Stimulated activated CD4-positive, alpha-beta T cell treated with anti-CD3 and anti-CD28 coated beads, TNF-alpha, amount 100 ng/mL, for 24 hours (primary cell): ENCODE results near the gene CHD5.

ENCODE experiments used
- DNase-seq, 3 experiments: peaks; one replicate each; pipeline ENCODE4 v3.0.0-alpha.2; 2020; ENCODE audit warnings: low read depth in 3 of 3

CHD5 gene

GRCh38 chr1:6202256-6202655 lies 22.1 kb upstream of the CHD5 start:
- no peak for DNase-seq

- no peak for DNase-seq
These were observed 20.2 kb upstream of the CHD5 start for GRCh38 chr1:6200188-6200809.

DNA sequence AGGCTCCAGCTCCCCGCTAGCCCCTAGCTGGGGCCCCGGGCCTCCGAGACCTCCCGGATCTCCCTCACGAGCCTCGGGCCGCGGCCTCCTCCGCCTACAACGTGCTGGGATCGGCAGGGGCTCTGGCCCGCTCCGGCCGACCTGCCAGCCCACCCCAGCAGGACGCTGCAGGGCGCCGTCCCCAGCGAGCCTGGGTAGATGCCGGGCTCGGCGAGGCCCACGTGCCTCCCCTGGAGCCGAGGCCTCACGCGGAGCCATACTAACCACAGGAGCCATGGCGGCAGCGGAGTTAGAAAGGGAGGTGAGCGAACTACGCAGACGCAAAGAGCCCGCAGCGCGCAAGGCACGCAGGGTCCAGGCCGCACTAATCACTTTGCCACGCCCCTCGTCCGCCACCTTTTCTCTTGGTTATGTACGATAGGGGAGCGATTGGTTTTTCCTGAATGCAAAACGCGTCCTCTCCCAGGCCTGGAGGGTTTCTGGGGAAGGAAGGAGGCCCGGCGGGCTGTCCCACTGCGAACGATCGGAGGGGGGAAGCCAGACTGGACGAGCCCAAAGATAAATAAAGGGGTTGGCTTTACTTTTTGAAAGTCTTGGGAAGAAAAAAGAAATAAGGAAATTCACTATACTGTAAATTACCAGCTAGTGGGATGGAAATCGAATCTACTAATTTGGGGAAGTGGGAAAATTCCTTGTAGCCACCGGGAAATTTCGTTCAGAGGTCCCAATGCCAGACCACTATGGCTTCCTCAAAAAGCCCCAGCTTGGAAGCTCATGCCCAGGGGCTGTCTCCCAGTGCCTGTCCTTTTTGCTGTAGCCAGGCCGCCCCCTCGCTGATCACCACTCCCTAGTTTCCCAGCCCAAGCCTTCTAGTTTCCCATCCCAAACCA lies 19.4 kb upstream of the CHD5 start, which contains the start of gene RPL22:
Gene RPL22, minus strand, starts transcription at position 298 of the 890 bp plus-strand sequence. Its CDS starts 22 bp downstream, at position 276.
- DNase-seq, result peak; percentile 96 to 98 (median 97)

GRCh38 chr1:6198646-6199297 lies 18.7 kb upstream of the CHD5 start:
- no peak for DNase-seq

- DNase-seq, result no peak
These were observed 17.8 kb upstream of the CHD5 start for GRCh38 chr1:6197746-6198427.

DNA sequence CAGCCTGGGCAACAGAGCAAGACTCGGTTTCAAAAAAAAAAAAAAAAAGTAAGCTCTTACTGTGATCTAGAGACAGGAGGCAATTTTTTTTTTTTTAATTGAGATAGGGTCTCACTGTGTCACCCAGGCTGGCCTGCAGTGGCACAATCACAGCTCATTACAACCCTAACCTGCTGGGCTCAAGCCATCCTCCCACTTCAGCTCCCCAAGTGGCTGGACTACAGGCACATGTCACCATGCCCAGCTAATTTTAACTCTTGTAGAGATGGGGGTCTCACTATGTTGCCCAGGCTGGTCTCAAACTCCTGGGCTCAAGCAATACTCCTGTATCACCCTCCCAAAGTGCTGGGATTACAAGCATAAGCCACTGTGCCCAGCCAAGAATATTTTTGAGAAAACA lies 11.8 kb upstream of the CHD5 start:
- DNase-seq, result no peak

DNA sequence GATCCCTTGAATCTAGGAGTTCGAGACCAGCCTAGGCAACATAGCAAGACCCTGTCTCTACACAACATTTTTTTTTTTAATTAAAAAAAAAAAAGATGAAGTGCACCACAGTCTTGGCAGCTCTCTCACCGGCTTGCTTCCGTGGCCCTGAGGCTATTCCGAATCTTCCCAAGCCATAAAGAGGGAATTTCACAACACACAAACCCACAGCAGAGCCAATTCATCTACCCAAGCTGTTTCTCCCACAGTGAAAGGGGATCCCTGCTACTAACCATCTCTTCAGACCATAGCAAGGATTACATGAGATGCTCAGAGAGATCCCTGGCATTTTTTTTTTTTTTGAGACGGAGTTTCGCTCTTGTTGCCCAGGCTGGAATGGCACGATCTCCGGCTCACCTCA lies 8.3 kb upstream of the CHD5 start:
- no peak for DNase-seq

DNA sequence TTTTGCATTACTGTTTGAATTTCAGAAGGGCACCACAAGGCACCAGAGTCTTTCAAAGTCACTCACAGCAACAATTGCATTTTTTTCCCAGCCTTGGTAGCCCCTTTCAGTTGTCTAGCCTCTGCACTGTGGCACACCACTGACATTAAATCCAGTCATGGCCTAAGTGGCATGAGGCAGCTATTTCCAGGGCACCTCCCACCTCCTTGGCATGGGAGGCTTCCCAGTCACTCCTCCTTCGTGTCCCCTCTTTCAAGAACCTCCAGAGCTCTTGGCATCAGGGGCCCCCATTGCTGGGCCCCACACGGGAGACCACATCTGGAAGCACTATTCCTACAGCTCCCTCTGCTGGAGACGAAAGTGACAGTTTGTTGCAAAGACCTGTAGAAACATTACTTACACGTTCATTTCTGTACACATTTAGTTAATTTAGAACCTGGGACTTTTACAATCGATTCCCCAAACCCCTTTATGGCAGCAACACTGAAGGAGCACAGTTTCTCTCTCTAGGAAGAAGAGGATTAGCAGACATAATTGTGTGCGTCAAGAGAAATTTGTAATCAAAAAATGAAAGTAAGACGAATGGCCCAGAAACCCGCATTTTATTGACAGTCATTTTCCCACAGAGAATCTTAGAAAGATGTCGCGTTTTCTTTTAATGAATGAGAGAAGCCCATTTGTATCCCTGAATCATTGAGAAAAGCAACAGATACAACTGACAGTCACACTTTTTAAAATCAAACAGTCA lies 5.7 kb upstream of the CHD5 start:
- DNase-seq, result no peak

DNA sequence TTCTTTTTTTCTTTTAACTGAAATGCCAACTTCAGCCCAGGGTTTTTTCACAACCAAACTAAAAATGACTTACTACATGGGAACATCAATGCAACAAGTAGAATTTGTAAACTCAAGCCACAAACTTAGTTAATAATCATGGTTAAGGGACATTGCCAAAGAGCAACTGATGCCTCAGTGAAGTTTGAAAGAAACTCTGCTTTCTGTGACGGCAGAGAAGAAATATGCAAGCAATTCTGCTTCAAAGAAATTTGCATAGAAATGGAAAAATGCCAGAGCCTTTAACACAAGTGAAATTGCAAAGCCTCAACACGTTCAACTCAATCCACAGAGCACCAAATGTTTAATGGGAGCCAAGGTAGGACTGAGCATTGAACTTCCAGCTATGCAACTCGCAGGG lies 5.0 kb upstream of the CHD5 start:
- no peak for DNase-seq

- no peak for DNase-seq
These were observed 4.1 kb upstream of the CHD5 start for GRCh38 chr1:6184083-6184783.

DNA sequence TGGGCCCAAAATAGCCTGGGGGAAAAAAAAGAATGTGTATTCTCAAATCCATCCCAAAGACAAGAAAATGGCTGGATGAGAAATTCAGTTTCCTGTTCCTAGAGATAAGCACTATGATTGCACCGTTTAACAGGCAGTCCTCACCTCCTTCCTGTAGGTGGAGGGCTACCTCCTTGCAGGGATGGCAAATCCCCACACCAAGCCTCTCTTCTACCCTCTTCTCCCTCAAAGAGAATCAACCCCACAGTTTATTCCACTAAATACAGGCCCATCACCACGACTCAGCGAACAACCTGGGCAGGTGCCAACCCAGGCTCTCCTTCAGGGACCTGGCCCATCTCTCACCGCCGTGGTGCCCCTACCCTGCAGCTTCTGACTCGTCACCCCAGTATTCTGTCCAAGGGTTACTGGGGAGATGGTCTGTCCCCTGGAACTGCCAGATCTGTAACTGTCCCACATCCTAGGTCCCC lies 3.4 kb upstream of the CHD5 start:
- DNase-seq, result no peak

DNA sequence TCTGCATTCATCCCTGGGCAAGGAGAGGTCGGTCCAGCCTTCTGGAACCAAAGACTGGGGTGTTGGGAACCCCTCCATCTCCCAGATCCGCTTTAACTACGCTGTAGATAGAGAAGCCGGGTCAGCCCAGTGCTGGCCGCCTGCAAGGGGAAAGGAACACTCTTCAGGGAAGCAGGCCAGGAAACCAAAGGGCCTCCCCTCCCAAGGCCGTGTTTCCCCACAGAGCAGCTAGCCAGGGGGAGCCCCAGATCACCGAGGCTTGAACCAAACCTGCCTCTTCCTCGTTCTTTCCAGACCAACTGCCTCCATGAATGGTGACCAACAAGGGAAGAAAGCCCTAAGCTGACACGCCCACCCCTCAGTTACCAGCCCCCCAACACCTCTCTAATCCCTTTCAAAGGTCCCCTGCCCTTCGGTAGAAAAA lies 1.2 kb upstream of the CHD5 start:
- no peak for DNase-seq

DNA sequence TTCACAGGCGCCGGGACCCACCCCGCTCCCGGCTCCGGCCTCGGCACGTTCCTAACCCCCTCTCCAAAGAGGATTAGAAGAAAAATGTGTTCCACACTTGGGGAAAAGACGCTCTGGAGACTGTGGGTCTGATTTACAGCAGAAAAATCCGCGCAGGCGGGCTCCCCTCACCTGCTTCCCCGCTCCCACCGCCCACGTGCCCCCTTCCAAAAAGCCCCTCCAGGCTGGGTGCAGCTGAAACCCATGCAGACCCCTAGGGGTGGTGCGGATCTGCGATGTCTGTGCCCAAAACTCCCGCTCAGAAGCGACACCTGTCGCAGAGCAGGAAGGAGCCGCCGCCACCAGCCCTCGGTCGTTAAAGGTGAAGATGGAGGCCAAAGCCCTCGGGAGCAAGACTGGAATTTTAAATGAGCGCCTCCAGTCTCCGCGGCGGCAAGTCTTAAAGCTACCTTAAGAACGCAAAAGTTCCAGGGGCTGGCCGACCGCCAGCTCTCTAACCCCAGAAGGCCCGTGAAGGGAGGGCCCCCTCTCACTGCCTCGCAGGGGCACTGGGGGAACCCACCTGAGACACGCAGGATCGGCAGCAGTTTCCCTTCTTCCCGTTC lies 688 bp upstream of the CHD5 start:
- DNase-seq, result no peak

GRCh38 chr1:6179564-6180175 lies 451 bp downstream of the CHD5 start:
- DNase-seq, result no peak

- DNase-seq, result no peak
These were observed 1.2 kb downstream of the CHD5 start for GRCh38 chr1:6178751-6179563.

- DNase-seq, result no peak
These were observed 2.3 kb downstream of the CHD5 start for GRCh38 chr1:6177681-6178380.

DNA sequence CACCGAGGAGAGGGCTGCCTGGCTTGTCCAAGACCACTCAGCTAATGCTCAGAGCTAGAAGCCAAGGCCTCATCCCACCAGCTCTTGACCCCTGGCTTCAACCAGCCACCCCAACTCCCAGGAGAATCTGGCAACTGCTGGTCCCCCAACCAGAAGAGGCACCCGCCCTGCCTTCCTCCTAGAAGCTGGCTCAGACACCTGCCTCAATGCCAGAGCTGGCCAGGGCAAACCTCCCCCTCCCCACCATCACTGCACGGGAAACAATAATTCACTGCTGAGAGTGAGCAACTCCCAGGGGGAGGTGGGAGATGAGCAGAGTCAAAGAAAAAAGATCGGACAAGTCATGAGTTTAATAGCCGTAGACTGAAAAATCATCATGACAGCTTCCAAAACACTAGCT lies 3.3 kb downstream of the CHD5 start:
- no peak for DNase-seq

DNA sequence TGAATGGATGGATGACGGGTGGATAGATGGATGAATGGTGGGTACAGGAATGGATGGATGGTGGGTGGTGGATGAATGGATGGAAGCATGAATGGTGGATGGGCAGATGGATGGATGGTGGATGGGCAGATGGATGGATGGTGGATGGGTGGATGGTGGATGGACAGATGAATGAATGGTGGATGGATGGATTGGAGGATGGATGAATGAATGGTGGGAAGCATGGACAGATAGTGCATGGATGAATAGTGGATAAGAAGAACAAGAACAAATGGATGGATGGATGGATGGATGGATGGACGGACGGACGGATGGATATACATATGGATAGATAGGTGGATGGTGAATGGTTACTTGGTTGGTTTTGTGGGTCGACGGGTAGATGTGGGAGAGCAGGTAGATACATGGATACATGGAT lies 4.7 kb downstream of the CHD5 start:
- DNase-seq, result no peak
